Ascending aorta (tissue), 2 donors: ENCODE data around the gene ABHD15. TPM values are rescaled to one million over a fixed set of nuclear protein-coding genes. Genes with fewer than 3 reads are reported as not detected.

ENCODE experiments used
- DNase-seq, 2 donors: peaks; one replicate each; pipeline ENCODE4 v3.0.0-alpha.2; 2019; ENCODE audit warnings: low spot score in 2 of 2
- H3K27ac ChIP-seq, 2 donors: fragments of 200-600 bp; sonication (generic); one replicate each; pipeline ENCODE4 v1.5.1; 2016 to 2017; ENCODE audit warnings: mild to moderate bottlenecking in 1 of 2
- H3K27me3 ChIP-seq: fragments of 200-600 bp; sonication (generic); one replicate; pipeline ENCODE4 v1.5.1; 2017
- H3K36me3 ChIP-seq, 2 donors: fragments of 200-600 bp; sonication (generic); one replicate each; pipeline ENCODE4 v1.5.1; 2016
- H3K4me1 ChIP-seq, 2 donors: fragments of 200-600 bp; sonication (generic); one replicate each; pipeline ENCODE4 v1.5.1; 2016 to 2017; ENCODE audit warnings: mild to moderate bottlenecking in 1 of 2
- H3K4me3 ChIP-seq, 2 donors: fragments of 200-600 bp; sonication (generic); one replicate each; pipeline ENCODE4 v1.5.1; 2016 to 2017; ENCODE audit warnings: mild to moderate bottlenecking in 1 of 2
- H3K9me3 ChIP-seq, 2 donors: fragments of 200-600 bp; sonication (generic); one replicate each; pipeline ENCODE4 v1.5.1; 2016
- intact Hi-C: fragments of 100-400 bp; cut with DNase I; formaldehyde crosslinking; loops from one replicate; pipeline ENCODE4 v1.15.1; 2023
- total RNA-seq: library from RNA; depleted of rRNA; stranded (reverse); fragments of >200 nt; gene quantifications from one replicate; pipeline ENCODE4 v1.1.0, GENCODE V29; 2016
- TF ChIP-seq, protein P1 (sequence below), 3 experiments: fragments of 200-600 bp in 2 of 3; fragments of 450-650 bp in 1 of 3; sonication (generic) in 2 of 3; IDR thresholded peaks; one replicate each; pipeline ENCODE4 v1.5.1; 2016 to 2019; ENCODE audit warnings: antibody characterized with exemption in 3 of 3, mild to moderate bottlenecking in 1 of 3, moderate library complexity in 1 of 3

The ABHD15 gene
- total RNA-seq, 1 donor from 2014 or later, result 11.0 TPM

GRCh38 chr17:29570521-29570920 lies 3.7 kb upstream of the ABHD15 start:
- TF ChIP-seq, protein P1, sequence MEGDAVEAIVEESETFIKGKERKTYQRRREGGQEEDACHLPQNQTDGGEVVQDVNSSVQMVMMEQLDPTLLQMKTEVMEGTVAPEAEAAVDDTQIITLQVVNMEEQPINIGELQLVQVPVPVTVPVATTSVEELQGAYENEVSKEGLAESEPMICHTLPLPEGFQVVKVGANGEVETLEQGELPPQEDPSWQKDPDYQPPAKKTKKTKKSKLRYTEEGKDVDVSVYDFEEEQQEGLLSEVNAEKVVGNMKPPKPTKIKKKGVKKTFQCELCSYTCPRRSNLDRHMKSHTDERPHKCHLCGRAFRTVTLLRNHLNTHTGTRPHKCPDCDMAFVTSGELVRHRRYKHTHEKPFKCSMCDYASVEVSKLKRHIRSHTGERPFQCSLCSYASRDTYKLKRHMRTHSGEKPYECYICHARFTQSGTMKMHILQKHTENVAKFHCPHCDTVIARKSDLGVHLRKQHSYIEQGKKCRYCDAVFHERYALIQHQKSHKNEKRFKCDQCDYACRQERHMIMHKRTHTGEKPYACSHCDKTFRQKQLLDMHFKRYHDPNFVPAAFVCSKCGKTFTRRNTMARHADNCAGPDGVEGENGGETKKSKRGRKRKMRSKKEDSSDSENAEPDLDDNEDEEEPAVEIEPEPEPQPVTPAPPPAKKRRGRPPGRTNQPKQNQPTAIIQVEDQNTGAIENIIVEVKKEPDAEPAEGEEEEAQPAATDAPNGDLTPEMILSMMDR (IDR thresholded peaks at IDR 0.05), result no peak
- Histone ChIP-seq H3K9me3 (no peaks in the 10 kb centered on the region), H3K27ac (no peak overlapping the region), H3K36me3 (peaks cover 14 to 17% of the 10 kb centered on the region in 2 donors), H3K4me1 (peaks cover 13 to 27% of the 10 kb centered on the region in 2 donors), H3K4me3 (no peak overlapping the region), H3K27me3 (no peaks in the 10 kb centered on the region)
- no peak for DNase-seq
- intact Hi-C loops, result no loop called here

DNA sequence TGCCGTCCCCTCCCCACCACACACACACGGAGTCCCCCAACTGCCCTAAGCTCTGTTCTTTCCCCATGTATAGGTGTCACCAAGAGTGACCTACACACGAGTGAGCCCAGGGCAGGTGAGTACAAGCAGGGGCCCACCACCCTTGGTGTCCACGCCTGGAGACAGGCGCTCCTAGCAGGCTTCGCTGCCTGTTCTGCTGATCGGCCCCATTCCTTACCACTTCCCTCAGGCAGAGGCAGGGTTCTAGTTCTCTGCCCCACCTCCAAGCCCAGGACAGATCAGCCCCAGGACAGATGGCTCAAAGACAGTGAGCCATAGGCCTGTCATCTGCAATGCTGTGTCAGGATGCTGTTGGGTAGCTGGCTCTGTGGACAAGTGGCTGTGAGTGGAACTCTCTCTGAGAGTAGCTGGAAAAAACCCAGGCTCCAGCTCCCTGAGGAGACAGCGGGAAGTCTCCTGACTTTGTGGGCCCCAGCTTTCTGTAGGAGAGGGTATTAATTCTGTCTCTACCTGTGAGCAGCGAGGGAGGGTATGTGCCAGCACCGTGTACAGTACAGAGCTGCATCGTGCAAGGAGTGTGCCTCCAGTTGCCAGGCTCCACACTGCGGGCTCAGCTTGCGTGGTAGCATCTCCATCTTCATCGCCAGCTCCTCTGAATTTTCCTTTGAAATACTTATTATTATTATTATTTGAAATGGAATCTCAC lies 2.6 kb upstream of the ABHD15 start:
- Histone ChIP-seq H3K36me3 (peaks cover 5 to 6% of the 10 kb centered on the region in 2 donors), H3K9me3 (no peaks in the 10 kb centered on the region), H3K4me1 (peaks cover 13 to 27% of the 10 kb centered on the region in 2 donors), H3K4me3 (peak overlapping the region; percentile 83 to 95), H3K27ac (peak overlapping the region; percentile 86 to 91), H3K27me3 (no peaks in the 10 kb centered on the region)
- TF ChIP-seq, protein P1 (IDR thresholded peaks at IDR 0.05), result no peak
- intact Hi-C loops, result loop anchor here (2.0 kb wide), 1 partner anchor 19 kb away; the partner anchor contains the start of gene GIT1
- peak in 1 of 2 donors; percentile 60 for DNase-seq

- no peaks in the 10 kb centered on the region for H3K27me3 ChIP-seq
- peak within 1 kb of the TSS; percentile 86 to 91 for H3K27ac ChIP-seq
- peak within 1 kb of the TSS; percentile 83 to 95 for H3K4me3 ChIP-seq
- H3K4me1 ChIP-seq, result peaks cover 13 to 27% of the 10 kb centered on the region in 2 donors
- H3K9me3 ChIP-seq, result no peaks in the 10 kb centered on the region
- TF ChIP-seq, protein P1 (IDR thresholded peaks at IDR 0.05), result no peak
- DNase-seq, result peak in 1 of 2 donors; percentile 91
- H3K36me3 ChIP-seq, result no peaks in the 10 kb centered on the region
- intact Hi-C loops, result loop anchor here (2.0 kb wide), 1 partner anchor 20 kb away; the partner anchor contains the start of gene GIT1
Observed at GRCh38 chr17:29568331-29569244, 1.8 kb upstream of the ABHD15 start, which contains the start of gene TP53I13. Gene TP53I13 (plus strand): TSS chr17:29568701. CDS start chr17:29568759, 58 bp downstream.

GRCh38 chr17:29567554-29568330 lies 905 bp upstream of the ABHD15 start:
- Histone ChIP-seq H3K9me3 (no peaks in the 10 kb centered on the region), H3K4me3 (peak overlapping the region; percentile 83 to 95), H3K4me1 (peaks cover 13 to 27% of the 10 kb centered on the region in 2 donors), H3K27me3 (no peaks in the 10 kb centered on the region), H3K36me3 (no peaks in the 10 kb centered on the region), H3K27ac (peak overlapping the region; percentile 86 to 91)
- TF ChIP-seq, protein P1 (IDR thresholded peaks at IDR 0.05), result peak; percentile 28 to 65 (median 60)
- DNase-seq, result peak in 1 of 2 donors; percentile 84
- intact Hi-C loops, result loop anchor here (2.0 kb wide), 1 partner anchor 21 kb away; the partner anchor contains the start of gene GIT1

DNA sequence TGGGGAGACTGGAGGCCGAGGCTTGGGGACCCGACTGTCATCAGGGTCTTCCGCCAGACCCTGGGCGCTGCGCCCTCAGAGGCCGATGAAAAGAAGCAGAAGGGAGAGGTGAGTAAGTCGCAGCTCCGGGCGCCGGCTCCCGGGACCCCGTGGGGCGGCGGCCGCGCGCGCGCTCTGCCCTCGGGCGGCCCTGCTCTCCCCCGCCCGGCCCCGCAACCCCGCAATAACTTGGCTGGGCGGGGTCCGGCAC lies 392 bp upstream of the ABHD15 start:
- Histone ChIP-seq H3K4me3 (peak overlapping the region; percentile 83 to 95), H3K36me3 (peaks cover 0 to under 1% of the 10 kb centered on the region in 2 donors), H3K4me1 (peaks cover 10 to 22% of the 10 kb centered on the region in 2 donors), H3K9me3 (no peaks in the 10 kb centered on the region), H3K27me3 (no peaks in the 10 kb centered on the region), H3K27ac (peak overlapping the region; percentile 86 to 91)
- no peak for DNase-seq
- intact Hi-C loops, result no loop called here
- TF ChIP-seq, protein P1 (IDR thresholded peaks at IDR 0.05), result peak in 1 of 3 experiments; percentile 4
